ENCODE measurements around the gene CANT1. TPM values are rescaled to one million over a fixed set of nuclear protein-coding genes. Genes with fewer than 3 reads are reported as not detected.
A peak's percentile ranks its signal among the peaks of the same experiment; 100 is the strongest.

The CANT1 gene
- total and polyA plus RNA-seq, 4 donors: 6.2 to 20.0 (median 16.4) TPM

DNA sequence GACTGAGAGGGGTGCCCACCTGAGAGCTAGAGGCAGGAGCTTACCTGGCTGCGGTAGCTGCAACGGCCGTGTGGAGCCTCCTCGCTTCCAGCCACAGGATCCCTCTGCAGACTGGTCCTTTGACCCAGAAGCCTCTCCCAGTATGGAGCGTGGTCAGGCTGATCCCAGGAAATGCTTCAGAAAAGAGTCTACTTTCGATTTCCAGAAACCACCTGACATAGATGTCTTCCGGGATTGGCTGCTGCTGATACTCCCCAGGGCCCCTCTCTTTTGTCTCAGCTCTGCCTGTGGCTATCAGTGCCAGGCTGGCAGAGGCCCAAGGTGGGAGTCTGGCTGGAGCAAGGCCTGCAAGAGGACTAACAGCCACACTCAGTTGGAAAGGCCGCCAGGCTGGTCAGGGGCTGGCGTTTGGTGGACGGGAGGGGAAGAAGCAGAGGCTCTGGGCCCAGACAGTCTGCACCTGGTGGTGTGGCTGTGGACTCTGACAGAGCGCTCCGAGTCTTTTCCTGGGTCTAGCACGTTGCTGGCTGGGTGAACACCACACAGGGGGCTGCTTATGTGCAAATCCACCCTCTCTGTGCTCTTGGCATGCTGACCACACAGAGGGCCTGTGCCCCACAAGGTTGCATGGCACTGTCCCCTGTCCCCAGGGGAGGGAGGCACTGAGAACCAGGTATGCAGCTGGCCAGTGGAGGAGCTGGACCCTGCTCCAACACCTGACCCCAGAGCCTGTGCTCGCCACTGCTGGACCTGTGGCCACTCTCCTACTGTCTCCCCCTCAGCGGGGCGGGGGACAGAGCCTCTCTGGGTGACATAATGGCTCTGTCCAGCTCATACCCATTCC, 29.6 kb downstream of the CANT1 start, which contains the start of gene LGALS3BP:
Gene LGALS3BP, minus strand, starts transcription at position 144 of the 844 bp plus-strand sequence. CDS start 2,732 bp downstream, outside the sequence.
- H3K9ac ChIP-seq (ENCODE audit: low read depth in 1 of 2, low read length in 2 of 2): no peak within 1 kb of the TSS
- no peak for DNase-seq (ENCODE audit: low spot score)
- H3K27ac ChIP-seq (ENCODE audit: low read depth in 1 of 2, low read length in 2 of 2): peak within 1 kb of the TSS in 1 of 2 donors; percentile 37
- 57% methylated on average over 16 of the region's 16 CpGs for WGBS
- no peaks in the 10 kb centered on the region for H3K9me3 ChIP-seq (ENCODE audit: control insufficient read depth in 4 of 4, low read length in 3 of 4)
- peak within 1 kb of the TSS in 2 of 3 donors; percentile 34 to 47 for H3K4me3 ChIP-seq (ENCODE audit: low read depth in 1 of 3, low read length in 3 of 3)
- peaks cover 4 to 24% (median 9%) of the 10 kb centered on the region in 4 donors for H3K4me1 ChIP-seq (ENCODE audit: control insufficient read depth in 4 of 4, insufficient read depth in 4 of 4, low read length in 3 of 4)
- H3K36me3 ChIP-seq (ENCODE audit: control insufficient read depth in 4 of 4, insufficient read depth in 3 of 4, low read depth in 1 of 4, low read length in 3 of 4): no peaks in the 10 kb centered on the region
- TF ChIP-seq SP1 (IDR thresholded peaks at IDR 0.05) (peak; percentile 38), EGR1 (IDR thresholded peaks at IDR 0.05; ENCODE audit: low read depth in 2 of 2) (no peak), TAF1 (conservative IDR thresholded peaks at IDR 0.05) (peak; percentile 71), HNF4A (conservative IDR thresholded peaks at IDR 0.05) (peak in 1 of 2 donors; percentile 34), FOXA1 (IDR thresholded peaks at IDR 0.05) (no peak), RXRA (IDR thresholded peaks at IDR 0.05) (no peak), HNF4G (IDR thresholded peaks at IDR 0.05) (no peak), NR2F2 (IDR thresholded peaks at IDR 0.05) (no peak), RAD21 (IDR thresholded peaks at IDR 0.05) (peak in 1 of 2 donors; percentile 21), GABPA (IDR thresholded peaks at IDR 0.05 in 1 of 2, conservative IDR thresholded peaks at IDR 0.05 in 1 of 2) (no peak), YY1 (IDR thresholded peaks at IDR 0.05) (no peak)
- TF ChIP-seq, protein P1, sequence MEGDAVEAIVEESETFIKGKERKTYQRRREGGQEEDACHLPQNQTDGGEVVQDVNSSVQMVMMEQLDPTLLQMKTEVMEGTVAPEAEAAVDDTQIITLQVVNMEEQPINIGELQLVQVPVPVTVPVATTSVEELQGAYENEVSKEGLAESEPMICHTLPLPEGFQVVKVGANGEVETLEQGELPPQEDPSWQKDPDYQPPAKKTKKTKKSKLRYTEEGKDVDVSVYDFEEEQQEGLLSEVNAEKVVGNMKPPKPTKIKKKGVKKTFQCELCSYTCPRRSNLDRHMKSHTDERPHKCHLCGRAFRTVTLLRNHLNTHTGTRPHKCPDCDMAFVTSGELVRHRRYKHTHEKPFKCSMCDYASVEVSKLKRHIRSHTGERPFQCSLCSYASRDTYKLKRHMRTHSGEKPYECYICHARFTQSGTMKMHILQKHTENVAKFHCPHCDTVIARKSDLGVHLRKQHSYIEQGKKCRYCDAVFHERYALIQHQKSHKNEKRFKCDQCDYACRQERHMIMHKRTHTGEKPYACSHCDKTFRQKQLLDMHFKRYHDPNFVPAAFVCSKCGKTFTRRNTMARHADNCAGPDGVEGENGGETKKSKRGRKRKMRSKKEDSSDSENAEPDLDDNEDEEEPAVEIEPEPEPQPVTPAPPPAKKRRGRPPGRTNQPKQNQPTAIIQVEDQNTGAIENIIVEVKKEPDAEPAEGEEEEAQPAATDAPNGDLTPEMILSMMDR (IDR thresholded peaks at IDR 0.05; ENCODE audit: low read depth, low read length, missing input control): peak; percentile 0
- TF ChIP-seq, protein P2, sequence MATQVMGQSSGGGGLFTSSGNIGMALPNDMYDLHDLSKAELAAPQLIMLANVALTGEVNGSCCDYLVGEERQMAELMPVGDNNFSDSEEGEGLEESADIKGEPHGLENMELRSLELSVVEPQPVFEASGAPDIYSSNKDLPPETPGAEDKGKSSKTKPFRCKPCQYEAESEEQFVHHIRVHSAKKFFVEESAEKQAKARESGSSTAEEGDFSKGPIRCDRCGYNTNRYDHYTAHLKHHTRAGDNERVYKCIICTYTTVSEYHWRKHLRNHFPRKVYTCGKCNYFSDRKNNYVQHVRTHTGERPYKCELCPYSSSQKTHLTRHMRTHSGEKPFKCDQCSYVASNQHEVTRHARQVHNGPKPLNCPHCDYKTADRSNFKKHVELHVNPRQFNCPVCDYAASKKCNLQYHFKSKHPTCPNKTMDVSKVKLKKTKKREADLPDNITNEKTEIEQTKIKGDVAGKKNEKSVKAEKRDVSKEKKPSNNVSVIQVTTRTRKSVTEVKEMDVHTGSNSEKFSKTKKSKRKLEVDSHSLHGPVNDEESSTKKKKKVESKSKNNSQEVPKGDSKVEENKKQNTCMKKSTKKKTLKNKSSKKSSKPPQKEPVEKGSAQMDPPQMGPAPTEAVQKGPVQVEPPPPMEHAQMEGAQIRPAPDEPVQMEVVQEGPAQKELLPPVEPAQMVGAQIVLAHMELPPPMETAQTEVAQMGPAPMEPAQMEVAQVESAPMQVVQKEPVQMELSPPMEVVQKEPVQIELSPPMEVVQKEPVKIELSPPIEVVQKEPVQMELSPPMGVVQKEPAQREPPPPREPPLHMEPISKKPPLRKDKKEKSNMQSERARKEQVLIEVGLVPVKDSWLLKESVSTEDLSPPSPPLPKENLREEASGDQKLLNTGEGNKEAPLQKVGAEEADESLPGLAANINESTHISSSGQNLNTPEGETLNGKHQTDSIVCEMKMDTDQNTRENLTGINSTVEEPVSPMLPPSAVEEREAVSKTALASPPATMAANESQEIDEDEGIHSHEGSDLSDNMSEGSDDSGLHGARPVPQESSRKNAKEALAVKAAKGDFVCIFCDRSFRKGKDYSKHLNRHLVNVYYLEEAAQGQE (IDR thresholded peaks at IDR 0.05): no peak
- TF ChIP-seq, protein P3, sequence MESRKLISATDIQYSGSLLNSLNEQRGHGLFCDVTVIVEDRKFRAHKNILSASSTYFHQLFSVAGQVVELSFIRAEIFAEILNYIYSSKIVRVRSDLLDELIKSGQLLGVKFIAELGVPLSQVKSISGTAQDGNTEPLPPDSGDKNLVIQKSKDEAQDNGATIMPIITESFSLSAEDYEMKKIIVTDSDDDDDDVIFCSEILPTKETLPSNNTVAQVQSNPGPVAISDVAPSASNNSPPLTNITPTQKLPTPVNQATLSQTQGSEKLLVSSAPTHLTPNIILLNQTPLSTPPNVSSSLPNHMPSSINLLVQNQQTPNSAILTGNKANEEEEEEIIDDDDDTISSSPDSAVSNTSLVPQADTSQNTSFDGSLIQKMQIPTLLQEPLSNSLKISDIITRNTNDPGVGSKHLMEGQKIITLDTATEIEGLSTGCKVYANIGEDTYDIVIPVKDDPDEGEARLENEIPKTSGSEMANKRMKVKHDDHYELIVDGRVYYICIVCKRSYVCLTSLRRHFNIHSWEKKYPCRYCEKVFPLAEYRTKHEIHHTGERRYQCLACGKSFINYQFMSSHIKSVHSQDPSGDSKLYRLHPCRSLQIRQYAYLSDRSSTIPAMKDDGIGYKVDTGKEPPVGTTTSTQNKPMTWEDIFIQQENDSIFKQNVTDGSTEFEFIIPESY (IDR thresholded peaks at IDR 0.05): no peak
- TF ChIP-seq, protein P4, sequence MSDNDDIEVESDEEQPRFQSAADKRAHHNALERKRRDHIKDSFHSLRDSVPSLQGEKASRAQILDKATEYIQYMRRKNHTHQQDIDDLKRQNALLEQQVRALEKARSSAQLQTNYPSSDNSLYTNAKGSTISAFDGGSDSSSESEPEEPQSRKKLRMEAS (IDR thresholded peaks at IDR 0.05): no peak
- TF ChIP-seq, protein P5, sequence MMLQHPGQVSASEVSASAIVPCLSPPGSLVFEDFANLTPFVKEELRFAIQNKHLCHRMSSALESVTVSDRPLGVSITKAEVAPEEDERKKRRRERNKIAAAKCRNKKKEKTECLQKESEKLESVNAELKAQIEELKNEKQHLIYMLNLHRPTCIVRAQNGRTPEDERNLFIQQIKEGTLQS (IDR thresholded peaks at IDR 0.05): no peak
- H3K27me3 ChIP-seq (ENCODE audit: control insufficient read depth in 4 of 4, insufficient read depth in 4 of 4, low read length in 3 of 4): no peaks in the 10 kb centered on the region

Data from liver (tissue), 9 donors.